Fibroblast of lung (primary cell): ENCODE measurements around the gene FARP1. TPM values are rescaled to one million over a fixed set of nuclear protein-coding genes. Genes with fewer than 3 reads are reported as not detected.

ENCODE experiments used
- DNase-seq, 2 donors: peaks; one replicate each; pipeline versions ENCODE4 v3.0.0 to v3.0.0-alpha.2; 2010; ENCODE audit warnings: low read depth in 2 of 2
- H2AFZ ChIP-seq: 2 replicates; pipeline ENCODE4 v1.5.1; 2012; ENCODE audit warnings: low read length, control low read depth, inconsistent platforms
- H3K27ac ChIP-seq: 2 replicates; pipeline ENCODE4 v1.5.1; 2011; ENCODE audit warnings: low read length, control low read depth; ENCODE audit not compliant: insufficient read depth
- H3K27me3 ChIP-seq: 2 replicates; pipeline ENCODE4 v1.5.1; 2011; ENCODE audit warnings: mild to moderate bottlenecking, low read length; ENCODE audit not compliant: control insufficient read depth, insufficient read depth
- H3K36me3 ChIP-seq: 2 replicates; pipeline ENCODE4 v1.5.1; 2011; ENCODE audit warnings: low read length; ENCODE audit not compliant: control insufficient read depth, insufficient read depth
- H3K4me1 ChIP-seq: 2 replicates; pipeline ENCODE4 v1.5.1; 2011; ENCODE audit warnings: low read length; ENCODE audit not compliant: control insufficient read depth, insufficient read depth; ENCODE audit errors: extremely low read depth
- H3K4me2 ChIP-seq: 2 replicates; pipeline ENCODE4 v1.5.1; 2011; ENCODE audit warnings: low read length, control low read depth; ENCODE audit not compliant: insufficient read depth; ENCODE audit errors: extremely low read depth
- H3K4me3 ChIP-seq, 4 experiments: fragments of 200-600 bp in 1 of 4; sonication (generic) in 1 of 4; replicated peaks in 1 of 4; 2 replicates each; pipeline ENCODE4 v1.5.1; 2011 to 2016; ENCODE audit warnings: low read length in 4 of 4, low read depth in 3 of 4, mild to moderate bottlenecking in 3 of 4, control low read depth in 2 of 4, inconsistent platforms in 1 of 4, mixed read lengths in 1 of 4; ENCODE audit not compliant: insufficient read depth in 1 of 4; ENCODE audit errors: control extremely low read depth in 1 of 4
- H3K79me2 ChIP-seq: 2 replicates; pipeline ENCODE4 v1.5.1; 2012; ENCODE audit warnings: mild to moderate bottlenecking, low read length, inconsistent platforms; ENCODE audit not compliant: control insufficient read depth, insufficient read depth
- H3K9ac ChIP-seq: 2 replicates; pipeline ENCODE4 v1.5.1; 2011; ENCODE audit warnings: mild to moderate bottlenecking, low read length, control low read depth; ENCODE audit not compliant: insufficient read depth
- H3K9me3 ChIP-seq: 2 replicates; pipeline ENCODE4 v1.5.1; 2012; ENCODE audit warnings: low read depth, low read length; ENCODE audit not compliant: control insufficient read depth, insufficient read depth
- H4K20me1 ChIP-seq: 2 replicates; pipeline ENCODE4 v1.5.1; 2011; ENCODE audit warnings: low read length; ENCODE audit not compliant: control insufficient read depth, insufficient read depth; ENCODE audit errors: extremely low read depth
- EZH2 ChIP-seq: IDR thresholded peaks from 2 replicates; pipeline ENCODE4 v1.5.1; 2012; ENCODE audit warnings: low read length, control low read depth, mild to moderate bottlenecking; ENCODE audit errors: missing control alignments
- polyA plus RNA-seq, 2 donors: library from polyadenylated mRNA; depleted of rRNA in 1 of 2; stranded (reverse) in 1 of 2; unstranded in 1 of 2; fragments of >200 nt; gene quantifications; 2 replicates each; pipeline ENCODE4 v1.2.1, GENCODE V29; 2011 to 2012; ENCODE audit warnings: missing spikeins in 1 of 2
- total RNA-seq: library from RNA; depleted of rRNA; stranded (reverse); fragments of >200 nt; gene quantifications from 2 replicates; pipeline ENCODE4 v1.2.1, GENCODE V29; 2014
- TF ChIP-seq, protein P1 (sequence below), 2 donors: IDR thresholded peaks in 1 of 2; conservative IDR thresholded peaks in 1 of 2; 1 replicate in 1 of 2; 2 replicates in 1 of 2; pipeline ENCODE4 v1.5.1; 2011 to 2012; ENCODE audit warnings: low read length in 2 of 2, control low read depth in 1 of 2, inconsistent platforms in 1 of 2, low read depth in 1 of 2, mild to moderate bottlenecking in 1 of 2

FARP1 gene
- total and polyA plus RNA-seq, 2 donors (not counting 1 experiment from before 2014, with no cell fraction given) = 50.9 to 199 TPM

DNA sequence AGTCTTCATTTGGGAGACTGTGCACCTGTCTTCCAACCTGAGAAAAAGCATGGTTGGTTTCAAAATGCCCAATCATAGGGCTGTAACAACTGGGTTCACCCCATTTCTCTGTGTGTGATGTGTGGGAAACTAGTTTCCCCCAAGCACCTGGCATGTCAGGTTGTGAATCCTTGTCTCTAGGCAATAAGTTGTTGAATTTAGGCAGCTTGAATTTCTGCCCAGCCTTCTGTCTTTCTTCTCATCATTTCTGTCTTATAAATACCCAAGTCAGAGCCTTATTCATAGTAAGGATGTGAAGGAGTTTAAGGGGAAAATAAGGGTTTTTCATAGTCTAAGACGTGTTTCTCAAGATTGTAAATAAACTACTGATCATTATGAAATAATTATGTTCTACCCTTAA lies 204.9 kb downstream of the FARP1 start:
- Histone ChIP-seq H3K27ac (no peak overlapping the region), H4K20me1 (no peaks in the 10 kb centered on the region), H2AFZ (no peak overlapping the region), H3K9ac (no peak overlapping the region), H3K36me3 (no peaks in the 10 kb centered on the region), H3K27me3 (no peaks in the 10 kb centered on the region), H3K4me2 (no peak overlapping the region), H3K9me3 (no peaks in the 10 kb centered on the region), H3K79me2 (no peaks in the 10 kb centered on the region), H3K4me3 (no peak overlapping the region), H3K4me1 (no peaks in the 10 kb centered on the region)
- no peak for TF ChIP-seq EZH2
- TF ChIP-seq, protein P1, sequence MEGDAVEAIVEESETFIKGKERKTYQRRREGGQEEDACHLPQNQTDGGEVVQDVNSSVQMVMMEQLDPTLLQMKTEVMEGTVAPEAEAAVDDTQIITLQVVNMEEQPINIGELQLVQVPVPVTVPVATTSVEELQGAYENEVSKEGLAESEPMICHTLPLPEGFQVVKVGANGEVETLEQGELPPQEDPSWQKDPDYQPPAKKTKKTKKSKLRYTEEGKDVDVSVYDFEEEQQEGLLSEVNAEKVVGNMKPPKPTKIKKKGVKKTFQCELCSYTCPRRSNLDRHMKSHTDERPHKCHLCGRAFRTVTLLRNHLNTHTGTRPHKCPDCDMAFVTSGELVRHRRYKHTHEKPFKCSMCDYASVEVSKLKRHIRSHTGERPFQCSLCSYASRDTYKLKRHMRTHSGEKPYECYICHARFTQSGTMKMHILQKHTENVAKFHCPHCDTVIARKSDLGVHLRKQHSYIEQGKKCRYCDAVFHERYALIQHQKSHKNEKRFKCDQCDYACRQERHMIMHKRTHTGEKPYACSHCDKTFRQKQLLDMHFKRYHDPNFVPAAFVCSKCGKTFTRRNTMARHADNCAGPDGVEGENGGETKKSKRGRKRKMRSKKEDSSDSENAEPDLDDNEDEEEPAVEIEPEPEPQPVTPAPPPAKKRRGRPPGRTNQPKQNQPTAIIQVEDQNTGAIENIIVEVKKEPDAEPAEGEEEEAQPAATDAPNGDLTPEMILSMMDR (conservative IDR thresholded peaks at IDR 0.05 in 1 of 2, IDR thresholded peaks at IDR 0.05 in 1 of 2; ENCODE audit: low read depth in 1 of 2, low read length in 2 of 2) = no peak
- no peak for DNase-seq

DNA sequence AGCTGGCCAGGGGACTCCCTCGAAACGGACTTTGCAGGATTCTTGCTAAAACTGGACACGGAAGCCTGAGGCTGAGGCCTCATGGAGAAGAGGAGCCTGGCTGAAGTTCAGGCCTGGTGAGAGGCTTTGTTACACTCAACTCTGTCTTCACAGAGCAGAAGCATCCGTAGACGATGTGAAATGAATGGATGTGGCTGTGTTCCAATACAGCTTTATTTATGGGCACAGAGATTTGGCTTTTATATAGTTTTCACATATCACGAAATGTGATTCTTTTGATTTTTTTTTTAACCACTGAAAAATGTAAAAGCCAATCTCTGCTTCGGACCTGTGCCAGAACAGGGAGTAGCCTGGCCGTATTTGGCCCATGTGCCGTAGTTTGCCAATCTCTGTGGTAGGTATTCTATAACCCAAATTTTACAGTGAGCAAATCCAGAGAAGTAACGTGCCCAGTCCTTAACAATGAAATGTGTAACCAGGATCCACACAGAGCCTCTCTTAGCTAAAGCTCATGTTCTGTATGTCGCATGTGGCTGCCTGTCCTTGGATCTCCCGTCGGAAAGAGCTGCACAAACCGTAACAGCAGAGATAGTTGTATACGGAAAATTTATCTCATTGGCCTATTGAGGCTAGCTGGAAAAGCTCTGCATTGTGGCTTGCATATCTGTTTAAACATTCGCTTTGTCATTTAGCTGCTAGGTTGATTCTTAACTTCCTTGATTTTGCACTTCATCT lies 205.7 kb downstream of the FARP1 start:
- no peaks in the 10 kb centered on the region for H3K27me3 ChIP-seq
- H3K36me3 ChIP-seq = no peaks in the 10 kb centered on the region
- TF ChIP-seq, protein P1 (conservative IDR thresholded peaks at IDR 0.05 in 1 of 2, IDR thresholded peaks at IDR 0.05 in 1 of 2; ENCODE audit: low read depth in 1 of 2, low read length in 2 of 2) = no peak
- no peak for TF ChIP-seq EZH2
- H3K27ac ChIP-seq = no peak overlapping the region
- H3K9me3 ChIP-seq = no peaks in the 10 kb centered on the region
- no peak overlapping the region for H2AFZ ChIP-seq
- no peak overlapping the region for H3K4me2 ChIP-seq
- no peaks in the 10 kb centered on the region for H4K20me1 ChIP-seq
- no peak overlapping the region for H3K9ac ChIP-seq
- no peak overlapping the region for H3K4me3 ChIP-seq
- no peak for DNase-seq
- H3K4me1 ChIP-seq = no peaks in the 10 kb centered on the region
- H3K79me2 ChIP-seq = no peaks in the 10 kb centered on the region

DNA sequence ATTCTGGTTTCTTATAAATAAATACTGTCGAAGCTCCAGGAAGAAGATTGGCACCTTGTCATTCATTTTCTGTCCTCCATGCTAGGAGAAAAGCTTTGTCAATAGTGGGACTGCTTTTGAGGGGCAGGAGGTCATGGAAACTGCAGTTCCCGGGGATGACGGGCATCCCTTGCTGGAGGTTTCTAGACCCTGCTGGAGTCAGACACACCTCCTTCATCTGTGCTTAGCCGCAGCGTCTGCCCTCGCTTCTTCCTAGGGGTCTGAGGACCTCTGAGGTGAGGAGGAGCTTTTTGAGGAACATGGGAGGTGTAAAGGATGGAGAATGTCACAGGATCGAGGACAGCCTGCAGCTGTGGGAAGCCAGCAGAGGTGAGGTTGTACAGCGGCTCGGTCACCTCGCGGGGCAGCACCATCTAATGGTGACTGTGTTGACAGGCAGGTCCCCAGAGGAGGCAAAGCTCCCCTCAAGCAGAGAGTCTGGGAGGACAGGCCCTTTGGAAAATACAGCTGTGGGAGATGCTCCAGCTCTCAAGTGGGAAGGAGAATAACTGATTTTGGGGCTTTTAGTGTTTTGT lies 206.9 kb downstream of the FARP1 start:
- no peaks in the 10 kb centered on the region for H3K9me3 ChIP-seq

More for the DNA sequence above, 206.9 kb downstream of the FARP1 start:
- Histone ChIP-seq H3K36me3 (no peaks in the 10 kb centered on the region), H3K79me2 (no peaks in the 10 kb centered on the region), H3K4me2 (no peak overlapping the region), H3K27me3 (no peaks in the 10 kb centered on the region), H3K4me3 (no peak overlapping the region), H2AFZ (no peak overlapping the region), H4K20me1 (no peaks in the 10 kb centered on the region), H3K4me1 (peaks cover 2% of the 10 kb centered on the region), H3K9ac (no peak overlapping the region), H3K27ac (no peak overlapping the region)
- TF ChIP-seq EZH2 = no peak
- TF ChIP-seq, protein P1 (conservative IDR thresholded peaks at IDR 0.05 in 1 of 2, IDR thresholded peaks at IDR 0.05 in 1 of 2; ENCODE audit: low read depth in 1 of 2, low read length in 2 of 2) = no peak
- DNase-seq = no peak
